Thyroid gland (tissue), 4 donors: ENCODE data around the gene SLC35G2. TPM values are rescaled to one million over a fixed set of nuclear protein-coding genes. Genes with fewer than 3 reads are reported as not detected.

Experiments
- DNase-seq, 2 donors: peaks; one replicate each; pipeline ENCODE4 v3.0.0-alpha.2; 2019
- H3K27ac ChIP-seq, 3 donors: fragments of 200-600 bp; sonication (generic); 1 replicate in 2 of 3; 2 replicates in 1 of 3; pipeline ENCODE4 v1.5.1; 2016 to 2019; ENCODE audit warnings: mild to moderate bottlenecking in 1 of 3, moderate library complexity in 1 of 3
- H3K27me3 ChIP-seq: fragments of 200-600 bp; sonication (generic); one replicate; pipeline ENCODE4 v1.5.1; 2019
- H3K36me3 ChIP-seq, 2 donors: fragments of 200-600 bp; sonication (generic); one replicate each; pipeline ENCODE4 v1.5.1; 2016 to 2019
- H3K4me1 ChIP-seq, 2 donors: fragments of 200-600 bp; sonication (generic); one replicate each; pipeline ENCODE4 v1.5.1; 2017 to 2019
- H3K4me3 ChIP-seq, 3 donors: fragments of 200-600 bp; sonication (generic); replicated peaks in 1 of 3; 1 replicate in 2 of 3; 2 replicates in 1 of 3; pipeline ENCODE4 v1.5.1; 2016; ENCODE audit warnings: mild to moderate bottlenecking in 1 of 3
- H3K9me3 ChIP-seq: fragments of 200-600 bp; sonication (generic); one replicate; pipeline ENCODE4 v1.5.1; 2017
- CTCF ChIP-seq, 6 experiments: fragments of 200-600 bp in 3 of 6; fragments of 450-650 bp in 3 of 6; sonication (generic) in 3 of 6; IDR thresholded peaks; one replicate each; pipeline ENCODE4 v1.5.1; 2016 to 2019; ENCODE audit warnings: antibody characterized with exemption in 6 of 6, mild to moderate bottlenecking in 2 of 6, inconsistent platforms in 1 of 6, moderate library complexity in 1 of 6
- POLR2A ChIP-seq, 2 donors: fragments of 450-650 bp; IDR thresholded peaks; one replicate each; pipeline ENCODE4 v1.6.1; 2017; ENCODE audit warnings: antibody characterized with exemption in 2 of 2, mild to moderate bottlenecking in 2 of 2, moderate library complexity in 1 of 2
- WGBS, 2 donors: methylation state at CpG; one replicate each; pipeline ENCODE4 v1.1.5; 2017; 5-methylcytosine and 5-hydroxymethylcytosine counted together
- intact Hi-C: fragments of 100-400 bp; cut with DNase I; formaldehyde crosslinking; loops from one replicate; pipeline ENCODE4 v1.15.1; 2023
- total RNA-seq, 4 donors: library from RNA; depleted of rRNA; stranded (reverse); fragments of >200 nt; gene quantifications; one replicate each; pipeline ENCODE4 v1.2.3, GENCODE V29; 2016

The SLC35G2 gene
- total RNA-seq, 4 donors from 2014 or later = 9.6 to 12.6 (median 11.5) TPM

- no peak for TF ChIP-seq CTCF (IDR thresholded peaks at IDR 0.05)
- H3K27ac ChIP-seq = no peak overlapping the region
- DNase-seq = no peak
- peaks cover 7 to 10% of the 10 kb centered on the region in 2 donors for H3K4me1 ChIP-seq
- no peaks in the 10 kb centered on the region for H3K36me3 ChIP-seq
- H3K9me3 ChIP-seq = no peaks in the 10 kb centered on the region
- no peaks in the 10 kb centered on the region for H3K27me3 ChIP-seq
- no peak overlapping the region for H3K4me3 ChIP-seq
- intact Hi-C loops = no loop called here
These were observed 39.5 kb downstream of the SLC35G2 start for GRCh38 chr3:136858381-136858780.

GRCh38 chr3:136860541-136860940 is 41.6 kb downstream of the SLC35G2 start:
- peak overlapping the region in 2 of 3 donors; percentile 94 to 95 for H3K27ac ChIP-seq
- no peaks in the 10 kb centered on the region for H3K9me3 ChIP-seq
- intact Hi-C loops = loop anchor here (5.0 kb wide), 1 partner anchor 103 kb away; no protein-coding TSS in a partner anchor
- no peaks in the 10 kb centered on the region for H3K27me3 ChIP-seq
- DNase-seq = no peak
- peak overlapping the region in 1 of 3 donors; percentile 80 for H3K4me3 ChIP-seq
- TF ChIP-seq POLR2A (IDR thresholded peaks at IDR 0.05) (no peak), CTCF (IDR thresholded peaks at IDR 0.05) (no peak)
- peaks cover 9 to 14% of the 10 kb centered on the region in 2 donors for H3K4me1 ChIP-seq
- H3K36me3 ChIP-seq = no peaks in the 10 kb centered on the region
- 68 to 78% methylated on average over 4 of the region's 4 CpGs for WGBS, 2 donors

GRCh38 chr3:136861890-136862616 is 43.1 kb downstream of the SLC35G2 start, which contains the start of gene NCK1:
Gene NCK1 (plus strand): TSS chr3:136862208. CDS start chr3:136928002, 65,794 bp downstream.
- Histone ChIP-seq H3K36me3 (no peaks in the 10 kb centered on the region), H3K4me3 (peak within 1 kb of the TSS; percentile 38 to 80 (median 68)), H3K9me3 (no peaks in the 10 kb centered on the region), H3K27ac (peak within 1 kb of the TSS; percentile 90 to 95 (median 94)), H3K27me3 (no peaks in the 10 kb centered on the region), H3K4me1 (peaks cover 9 to 14% of the 10 kb centered on the region in 2 donors)
- peak; percentile 61 to 98 for TF ChIP-seq POLR2A (IDR thresholded peaks at IDR 0.05)
- peak in 3 of 6 experiments; percentile 7 to 18 (median 11) for TF ChIP-seq CTCF (IDR thresholded peaks at IDR 0.05)
- intact Hi-C loops = loop anchor here (5.0 kb wide), 1 partner anchor 105 kb away; no protein-coding TSS in a partner anchor
- DNase-seq = peak; percentile 99
- WGBS, 2 donors = 0 to 1% methylated on average over 9 to 11 of the region's 67 CpGs

- TF ChIP-seq CTCF (IDR thresholded peaks at IDR 0.05) = no peak
- no peak for TF ChIP-seq POLR2A (IDR thresholded peaks at IDR 0.05)
These were observed 43.8 kb downstream of the SLC35G2 start for GRCh38 chr3:136862617-136863322.

More at GRCh38 chr3:136862617-136863322, 43.8 kb downstream of the SLC35G2 start:
- Histone ChIP-seq H3K9me3 (no peaks in the 10 kb centered on the region), H3K4me3 (peak overlapping the region; percentile 38 to 80 (median 68)), H3K36me3 (no peaks in the 10 kb centered on the region), H3K27ac (peak overlapping the region; percentile 90 to 95 (median 94)), H3K27me3 (no peaks in the 10 kb centered on the region), H3K4me1 (peaks cover 9 to 14% of the 10 kb centered on the region in 2 donors)
- intact Hi-C loops = loop anchor here (5.0 kb wide), 1 partner anchor 105 kb away; no protein-coding TSS in a partner anchor
- 1 to 2% methylated on average over 27 to 30 of the region's 39 CpGs for WGBS, 2 donors
- peak; percentile 83 to 84 for DNase-seq
